HepG2 (cell line): ENCODE results near the gene MXD1. TPM values are rescaled to one million over a fixed set of nuclear protein-coding genes. Genes with fewer than 3 reads are reported as not detected.

Experiments
- ARHGAP35 ChIP-seq: sonication (generic); formaldehyde crosslinking; IDR thresholded peaks from 2 replicates; pipeline ENCODE4 v1.9.0; 2022; ENCODE audit warnings: mild to moderate bottlenecking, inconsistent platforms, moderate library complexity, missing genetic modification reagents, borderline replicate concordance
- DMAP1 ChIP-seq: IDR thresholded peaks from 2 replicates; pipeline ENCODE4 v1.6.1; 2016
- DNMT3B ChIP-seq: conservative IDR thresholded peaks from 2 replicates; pipeline ENCODE4 v1.6.1; 2016; ENCODE audit warnings: missing biosample characterization, control low read depth
- FOXP1 ChIP-seq, 2 experiments: fragments of 450-650 bp in 1 of 2; IDR thresholded peaks; 2 replicates each; pipeline ENCODE4 v1.6.1; 2017 to 2018; ENCODE audit warnings: antibody characterized with exemption in 1 of 2
- GZF1 ChIP-seq: sonication (generic); formaldehyde crosslinking; IDR thresholded peaks from 2 replicates; pipeline ENCODE4 v1.5.1; 2020; ENCODE audit warnings: mild to moderate bottlenecking, missing genetic modification reagents
- MAFG ChIP-seq: sonication (generic); formaldehyde crosslinking; IDR thresholded peaks from 2 replicates; pipeline ENCODE4 v1.5.1; 2020; ENCODE audit warnings: mild to moderate bottlenecking, missing genetic modification reagents
- POGZ ChIP-seq: sonication (generic); formaldehyde crosslinking; IDR thresholded peaks from 2 replicates; pipeline ENCODE4 v1.4.0; 2020; ENCODE audit warnings: mild to moderate bottlenecking, missing genetic modification reagents
- RBFOX2 ChIP-seq: fragments of 200-400 bp; formaldehyde crosslinking; IDR thresholded peaks from 2 replicates; pipeline ENCODE4 v1.6.1; 2017; ENCODE audit warnings: low read depth, mild to moderate bottlenecking, low read length
- ZNF3 ChIP-seq: IDR thresholded peaks from 2 replicates; pipeline ENCODE4 v1.7.0; 2017; ENCODE audit warnings: inconsistent platforms
- ZNF335 ChIP-seq: sonication (generic); formaldehyde crosslinking; IDR thresholded peaks from 2 replicates; pipeline ENCODE4 v1.4.0; 2020; ENCODE audit warnings: missing genetic modification reagents
- ZNF337 ChIP-seq: sonication (generic); formaldehyde crosslinking; IDR thresholded peaks from 2 replicates; pipeline ENCODE4 v1.5.1; 2020; ENCODE audit warnings: missing genetic modification reagents, low read depth, mild to moderate bottlenecking, borderline replicate concordance
- ZNF563 ChIP-seq: sonication (generic); formaldehyde crosslinking; IDR thresholded peaks from 2 replicates; pipeline ENCODE4 v1.8.0; 2022; ENCODE audit warnings: mild to moderate bottlenecking, moderate library complexity, missing genetic modification reagents
- ZNF672 ChIP-seq: sonication (generic); formaldehyde crosslinking; IDR thresholded peaks from 2 replicates; pipeline ENCODE4 v1.8.1; 2022; ENCODE audit warnings: missing genetic modification reagents
- ZNF75D ChIP-seq: sonication (generic); formaldehyde crosslinking; IDR thresholded peaks from 2 replicates; pipeline ENCODE4 v1.8.1; 2023; ENCODE audit warnings: missing genetic modification reagents, mild to moderate bottlenecking, borderline replicate concordance
- ZNF776 ChIP-seq: sonication (generic); formaldehyde crosslinking; IDR thresholded peaks from 2 replicates; pipeline ENCODE4 v1.4.0; 2020; ENCODE audit warnings: mild to moderate bottlenecking, missing genetic modification reagents
- polyA plus RNA-seq, 8 experiments: library from polyadenylated mRNA; depleted of rRNA in 3 of 8; stranded (reverse) in 7 of 8; unstranded in 1 of 8; fragments of >200 nt; fragmentation: Illumina TruSeq in 4 of 8; extraction: Trizol in 4 of 8; gene quantifications; 2 replicates each; pipeline versions ENCODE4 v1.2.1 to v1.2.3, GENCODE V29; 2011 to 2016; ENCODE audit warnings: low read depth in 4 of 8, missing spikeins in 1 of 8, mixed read lengths in 1 of 8; ENCODE audit not compliant: insufficient read depth in 1 of 8
- total RNA-seq, 5 experiments: library from RNA; depleted of rRNA; stranded (reverse); fragments of >200 nt; fragmentation: Illumina TruSeq; extraction: Trizol; gene quantifications; 2 replicates each; pipeline ENCODE4 v1.2.3, GENCODE V29; 2016; ENCODE audit warnings: low read depth in 1 of 5
- TF ChIP-seq, protein P1 (sequence below), 2 experiments: sonication (generic) in 1 of 2; formaldehyde crosslinking in 1 of 2; IDR thresholded peaks; 2 replicates each; pipeline versions ENCODE4 v1.4.0 to v1.6.1; 2016 to 2020; ENCODE audit warnings: borderline replicate concordance in 1 of 2, low read depth in 1 of 2, mild to moderate bottlenecking in 1 of 2, missing genetic modification reagents in 1 of 2
- TF ChIP-seq, protein P2 (sequence below): sonication (generic); IDR thresholded peaks from 2 replicates; pipeline ENCODE4 v1.6.1; 2016; ENCODE audit warnings: low read depth, borderline replicate concordance
- TF ChIP-seq, protein P3 (sequence below): sonication (generic); formaldehyde crosslinking; conservative IDR thresholded peaks from 2 replicates; pipeline ENCODE4 v1.8.0; 2022; ENCODE audit warnings: mild to moderate bottlenecking, moderate library complexity, missing genetic modification reagents
- TF ChIP-seq, protein P4 (sequence below): IDR thresholded peaks from 2 replicates; pipeline ENCODE4 v1.6.1; 2012; ENCODE audit warnings: low read length, improper control_type of control experiment

MXD1 gene
- total and polyA plus RNA-seq, 2 of the 13 experiments (the other 11 are each of a cell fraction or from before 2014, with no cell fraction given), result 6.4 to 14.9 TPM

DNA sequence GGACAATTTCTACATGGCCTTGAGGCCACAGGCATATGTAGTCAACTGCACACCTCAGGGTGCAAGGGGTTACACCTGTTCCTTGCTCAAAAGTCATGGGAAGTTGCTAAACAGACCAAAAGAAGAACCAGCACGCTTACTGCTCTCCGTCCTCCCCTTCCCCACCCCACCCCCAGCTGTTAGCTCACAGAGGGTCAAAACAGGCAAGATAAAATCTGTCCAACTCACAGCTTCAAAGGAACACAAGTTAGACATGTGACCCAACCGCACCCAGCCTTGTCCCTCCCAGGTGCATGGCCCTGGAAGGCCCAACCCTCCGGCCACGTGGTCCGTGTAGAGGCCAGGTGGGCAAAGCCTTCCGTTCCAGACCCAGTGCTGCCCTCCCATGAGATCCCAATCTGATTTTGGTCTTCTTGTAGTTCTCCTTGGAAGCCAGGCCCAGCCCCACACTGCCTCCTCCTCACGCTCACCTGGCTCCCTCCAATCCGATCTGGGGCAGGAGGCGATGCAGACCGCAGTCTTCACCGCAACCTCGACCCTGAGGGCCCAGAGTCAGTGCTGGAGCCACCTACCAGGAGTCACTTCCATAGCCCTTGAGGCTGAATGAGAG, 61.0 kb downstream of the MXD1 start (continued):
- TF ChIP-seq, protein P1, sequence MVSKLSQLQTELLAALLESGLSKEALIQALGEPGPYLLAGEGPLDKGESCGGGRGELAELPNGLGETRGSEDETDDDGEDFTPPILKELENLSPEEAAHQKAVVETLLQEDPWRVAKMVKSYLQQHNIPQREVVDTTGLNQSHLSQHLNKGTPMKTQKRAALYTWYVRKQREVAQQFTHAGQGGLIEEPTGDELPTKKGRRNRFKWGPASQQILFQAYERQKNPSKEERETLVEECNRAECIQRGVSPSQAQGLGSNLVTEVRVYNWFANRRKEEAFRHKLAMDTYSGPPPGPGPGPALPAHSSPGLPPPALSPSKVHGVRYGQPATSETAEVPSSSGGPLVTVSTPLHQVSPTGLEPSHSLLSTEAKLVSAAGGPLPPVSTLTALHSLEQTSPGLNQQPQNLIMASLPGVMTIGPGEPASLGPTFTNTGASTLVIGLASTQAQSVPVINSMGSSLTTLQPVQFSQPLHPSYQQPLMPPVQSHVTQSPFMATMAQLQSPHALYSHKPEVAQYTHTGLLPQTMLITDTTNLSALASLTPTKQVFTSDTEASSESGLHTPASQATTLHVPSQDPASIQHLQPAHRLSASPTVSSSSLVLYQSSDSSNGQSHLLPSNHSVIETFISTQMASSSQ (IDR thresholded peaks at IDR 0.05; ENCODE audit: low read depth), result no peak
- TF ChIP-seq, protein P1 (CRISPR knock-in tag; IDR thresholded peaks at IDR 0.05; ENCODE audit: borderline replicate concordance), result 0 out of 2 replicates have a peak, but pooled peaks have one; percentile 50
- TF ChIP-seq FOXP1 (IDR thresholded peaks at IDR 0.05) (no peak), FOXP1 (CRISPR knock-in tag; IDR thresholded peaks at IDR 0.05) (no peak), ZNF672 (no peak), ZNF75D (CRISPR knock-in tag) (no peak), ZNF776 (CRISPR knock-in tag) (no peak), ZNF3 (no peak), GZF1 (CRISPR knock-in tag) (no peak), ZNF335 (CRISPR knock-in tag) (no peak), POGZ (CRISPR knock-in tag) (peak; percentile 35; the same call in 1 of the 2 replicates), RBFOX2 (no peak), DNMT3B (CRISPR knock-in tag) (no peak), ZNF563 (CRISPR knock-in tag) (0 out of 2 replicates have a peak, but pooled peaks have one; percentile 29), ARHGAP35 (CRISPR knock-in tag) (no peak), ZNF337 (CRISPR knock-in tag) (no peak), DMAP1 (CRISPR knock-in tag) (peak; percentile 70; the same call in 1 of the 2 replicates), MAFG (no peak)
- TF ChIP-seq, protein P2, sequence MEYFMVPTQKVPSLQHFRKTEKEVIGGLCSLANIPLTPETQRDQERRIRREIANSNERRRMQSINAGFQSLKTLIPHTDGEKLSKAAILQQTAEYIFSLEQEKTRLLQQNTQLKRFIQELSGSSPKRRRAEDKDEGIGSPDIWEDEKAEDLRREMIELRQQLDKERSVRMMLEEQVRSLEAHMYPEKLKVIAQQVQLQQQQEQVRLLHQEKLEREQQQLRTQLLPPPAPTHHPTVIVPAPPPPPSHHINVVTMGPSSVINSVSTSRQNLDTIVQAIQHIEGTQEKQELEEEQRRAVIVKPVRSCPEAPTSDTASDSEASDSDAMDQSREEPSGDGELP, result no peak
- TF ChIP-seq, protein P3, sequence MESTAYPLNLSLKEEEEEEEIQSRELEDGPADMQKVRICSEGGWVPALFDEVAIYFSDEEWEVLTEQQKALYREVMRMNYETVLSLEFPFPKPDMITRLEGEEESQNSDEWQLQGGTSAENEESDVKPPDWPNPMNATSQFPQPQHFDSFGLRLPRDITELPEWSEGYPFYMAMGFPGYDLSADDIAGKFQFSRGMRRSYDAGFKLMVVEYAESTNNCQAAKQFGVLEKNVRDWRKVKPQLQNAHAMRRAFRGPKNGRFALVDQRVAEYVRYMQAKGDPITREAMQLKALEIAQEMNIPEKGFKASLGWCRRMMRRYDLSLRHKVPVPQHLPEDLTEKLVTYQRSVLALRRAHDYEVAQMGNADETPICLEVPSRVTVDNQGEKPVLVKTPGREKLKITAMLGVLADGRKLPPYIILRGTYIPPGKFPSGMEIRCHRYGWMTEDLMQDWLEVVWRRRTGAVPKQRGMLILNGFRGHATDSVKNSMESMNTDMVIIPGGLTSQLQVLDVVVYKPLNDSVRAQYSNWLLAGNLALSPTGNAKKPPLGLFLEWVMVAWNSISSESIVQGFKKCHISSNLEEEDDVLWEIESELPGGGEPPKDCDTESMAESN (CRISPR knock-in tag), result no peak
- TF ChIP-seq, protein P4, sequence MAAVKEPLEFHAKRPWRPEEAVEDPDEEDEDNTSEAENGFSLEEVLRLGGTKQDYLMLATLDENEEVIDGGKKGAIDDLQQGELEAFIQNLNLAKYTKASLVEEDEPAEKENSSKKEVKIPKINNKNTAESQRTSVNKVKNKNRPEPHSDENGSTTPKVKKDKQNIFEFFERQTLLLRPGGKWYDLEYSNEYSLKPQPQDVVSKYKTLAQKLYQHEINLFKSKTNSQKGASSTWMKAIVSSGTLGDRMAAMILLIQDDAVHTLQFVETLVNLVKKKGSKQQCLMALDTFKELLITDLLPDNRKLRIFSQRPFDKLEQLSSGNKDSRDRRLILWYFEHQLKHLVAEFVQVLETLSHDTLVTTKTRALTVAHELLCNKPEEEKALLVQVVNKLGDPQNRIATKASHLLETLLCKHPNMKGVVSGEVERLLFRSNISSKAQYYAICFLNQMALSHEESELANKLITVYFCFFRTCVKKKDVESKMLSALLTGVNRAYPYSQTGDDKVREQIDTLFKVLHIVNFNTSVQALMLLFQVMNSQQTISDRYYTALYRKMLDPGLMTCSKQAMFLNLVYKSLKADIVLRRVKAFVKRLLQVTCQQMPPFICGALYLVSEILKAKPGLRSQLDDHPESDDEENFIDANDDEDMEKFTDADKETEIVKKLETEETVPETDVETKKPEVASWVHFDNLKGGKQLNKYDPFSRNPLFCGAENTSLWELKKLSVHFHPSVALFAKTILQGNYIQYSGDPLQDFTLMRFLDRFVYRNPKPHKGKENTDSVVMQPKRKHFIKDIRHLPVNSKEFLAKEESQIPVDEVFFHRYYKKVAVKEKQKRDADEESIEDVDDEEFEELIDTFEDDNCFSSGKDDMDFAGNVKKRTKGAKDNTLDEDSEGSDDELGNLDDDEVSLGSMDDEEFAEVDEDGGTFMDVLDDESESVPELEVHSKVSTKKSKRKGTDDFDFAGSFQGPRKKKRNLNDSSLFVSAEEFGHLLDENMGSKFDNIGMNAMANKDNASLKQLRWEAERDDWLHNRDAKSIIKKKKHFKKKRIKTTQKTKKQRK, result no peak
